ENCODE results near the gene DOK7.

DNA sequence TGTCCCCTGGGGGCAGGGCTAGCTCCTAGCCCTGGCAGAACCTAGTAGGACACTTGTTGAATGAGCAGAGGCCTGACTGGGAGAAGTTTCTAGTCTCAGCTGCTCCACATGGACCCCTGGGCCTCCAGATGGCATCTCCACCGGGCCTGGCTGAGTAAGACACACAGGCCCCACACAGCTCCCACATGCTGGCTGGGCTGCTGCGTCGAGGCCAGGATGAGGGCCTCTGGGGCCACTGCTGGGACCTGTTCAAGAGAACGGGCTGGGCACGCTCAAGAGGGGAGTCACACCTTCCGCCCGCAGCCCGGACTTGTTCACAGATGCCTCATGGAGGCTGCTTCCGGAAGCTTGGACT is 25.5 kb upstream of the DOK7 start:
- TF ChIP-seq POLR2AphosphoS5 (IDR thresholded peaks at IDR 0.05) (no peak), CTCF (IDR thresholded peaks at IDR 0.05) (no peak)
